HG02943 (cell line): Measurements from ENCODE around the gene PHAF1.
"Not testable (repeated sequence)": the region's sequence is repeated elsewhere in the genome, so short reads cannot be mapped to it uniquely, and the experiment has no call there.

Source experiments
- ATAC-seq: cut with Tn5 transposase; IDR thresholded peaks from one replicate; pipeline ENCODE4 v1.9.1; 2021; ENCODE audit warnings: mild to moderate bottlenecking, low read depth, moderate library complexity; ENCODE audit not compliant: unreplicated experiment

Gene PHAF1

GRCh38 chr16:67104061-67104460 lies 5.7 kb upstream of the PHAF1 start:
- ATAC-seq = no peak

- ATAC-seq = no peak
Measured at GRCh38 chr16:67104845-67105244, 4.9 kb upstream of the PHAF1 start.

GRCh38 chr16:67105246-67105645 lies 4.5 kb upstream of the PHAF1 start:
- ATAC-seq = no peak

GRCh38 chr16:67105881-67106280 lies 3.9 kb upstream of the PHAF1 start:
- no peak for ATAC-seq

- no peak for ATAC-seq
Measured at GRCh38 chr16:67108489-67108888, 1.3 kb upstream of the PHAF1 start.

- ATAC-seq = no peak
Measured at GRCh38 chr16:67108931-67109406, 772 bp upstream of the PHAF1 start.

GRCh38 chr16:67111951-67112444 lies 2.3 kb downstream of the PHAF1 start:
- no peak for ATAC-seq

GRCh38 chr16:67112591-67113399 lies 3.1 kb downstream of the PHAF1 start:
- no peak for ATAC-seq

GRCh38 chr16:67114793-67115192 lies 5.1 kb downstream of the PHAF1 start:
- ATAC-seq = no peak

GRCh38 chr16:67115639-67116038 lies 5.9 kb downstream of the PHAF1 start:
- no peak for ATAC-seq

- no peak for ATAC-seq
Measured at GRCh38 chr16:67116388-67117311, 6.9 kb downstream of the PHAF1 start.

- no peak for ATAC-seq
Measured at GRCh38 chr16:67117716-67118115, 8.0 kb downstream of the PHAF1 start.

GRCh38 chr16:67120025-67120424 lies 10.3 kb downstream of the PHAF1 start:
- ATAC-seq = no peak

GRCh38 chr16:67122799-67123198 lies 13.1 kb downstream of the PHAF1 start:
- not testable (repeated sequence) for ATAC-seq

GRCh38 chr16:67128417-67128816 lies 18.7 kb downstream of the PHAF1 start:
- no peak for ATAC-seq

- no peak for ATAC-seq
Measured at GRCh38 chr16:67128887-67129286, 19.1 kb downstream of the PHAF1 start.

GRCh38 chr16:67129422-67129821 lies 19.7 kb downstream of the PHAF1 start:
- no peak for ATAC-seq

- ATAC-seq = no peak
Measured at GRCh38 chr16:67137605-67138004, 27.9 kb downstream of the PHAF1 start.

- no peak for ATAC-seq
Measured at GRCh38 chr16:67141391-67141790, 31.6 kb downstream of the PHAF1 start.

GRCh38 chr16:67142342-67142741 lies 32.6 kb downstream of the PHAF1 start:
- ATAC-seq = no peak

- no peak for ATAC-seq
Measured at GRCh38 chr16:67144943-67145342, 35.2 kb downstream of the PHAF1 start.
